DND-41 (cell line): ENCODE measurements around the gene IFNAR1.

Source experiments
- ATAC-seq: fragments of 200-7000 bp; cut with Tn5 transposase; 3 replicates; pipeline ENCODE4 v1.9.1; 2021; ENCODE audit warnings: low read depth; ENCODE audit not compliant: insufficient read depth
- DNase-seq: peaks from one replicate; pipeline ENCODE4 v3.0.0-alpha.2; 2020
- H2AFZ ChIP-seq: 2 replicates; pipeline ENCODE4 v1.6.0; 2012; ENCODE audit warnings: low read depth, low read length
- H3K27ac ChIP-seq: 2 replicates; pipeline ENCODE4 v1.5.1; 2012; ENCODE audit warnings: low read length, inconsistent platforms
- H3K27me3 ChIP-seq: fragments of 200-600 bp; sonication (generic); 2 replicates; pipeline ENCODE4 v1.6.0; 2012; ENCODE audit warnings: low read length, mild to moderate bottlenecking, inconsistent platforms; ENCODE audit not compliant: insufficient read depth, poor library complexity
- H3K36me3 ChIP-seq: 2 replicates; pipeline ENCODE4 v1.5.1; 2012; ENCODE audit warnings: low read length, inconsistent platforms; ENCODE audit not compliant: insufficient read depth
- H3K4me1 ChIP-seq: 2 replicates; pipeline ENCODE4 v1.5.1; 2012; ENCODE audit warnings: mild to moderate bottlenecking, low read length; ENCODE audit not compliant: insufficient read depth
- H3K4me2 ChIP-seq: 2 replicates; pipeline ENCODE4 v1.6.0; 2012; ENCODE audit warnings: mild to moderate bottlenecking, moderate library complexity, low read length, inconsistent platforms; ENCODE audit not compliant: insufficient read depth
- H3K4me3 ChIP-seq, 2 experiments: fragments of 200-600 bp in 1 of 2; shearing (Covaris generic) in 1 of 2; 2 replicates each; pipeline ENCODE4 v1.5.1; 2012 to 2016; ENCODE audit warnings: inconsistent platforms in 2 of 2, low read length in 2 of 2, mild to moderate bottlenecking in 2 of 2, low read depth in 1 of 2, moderate library complexity in 1 of 2
- H3K79me2 ChIP-seq: 2 replicates; pipeline ENCODE4 v1.6.0; 2012; ENCODE audit warnings: low read length, inconsistent platforms; ENCODE audit not compliant: insufficient read depth
- H3K9ac ChIP-seq: 2 replicates; pipeline ENCODE4 v1.6.0; 2012; ENCODE audit warnings: low read depth, mild to moderate bottlenecking, inconsistent platforms, low read length, moderate library complexity
- H3K9me3 ChIP-seq: 2 replicates; pipeline ENCODE4 v1.5.1; 2012; ENCODE audit warnings: low read length, moderate library complexity, mild to moderate bottlenecking, inconsistent platforms; ENCODE audit not compliant: insufficient read depth, severe bottlenecking
- H4K20me1 ChIP-seq: 2 replicates; pipeline ENCODE4 v1.6.0; 2012; ENCODE audit warnings: low read length; ENCODE audit not compliant: insufficient read depth
- EZH2 ChIP-seq: IDR thresholded peaks from 3 replicates; pipeline ENCODE4 v1.6.1; 2012; ENCODE audit warnings: borderline replicate concordance, low read depth, mild to moderate bottlenecking, moderate library complexity, low read length, inconsistent platforms; ENCODE audit not compliant: severe bottlenecking
- TF ChIP-seq, protein P1 (sequence below): IDR thresholded peaks from 2 replicates; pipeline ENCODE4 v1.5.1; 2012; ENCODE audit warnings: borderline replicate concordance, low read length, moderate library complexity, mild to moderate bottlenecking; ENCODE audit not compliant: poor library complexity, severe bottlenecking; ENCODE audit errors: extremely low read depth

Gene IFNAR1

DNA sequence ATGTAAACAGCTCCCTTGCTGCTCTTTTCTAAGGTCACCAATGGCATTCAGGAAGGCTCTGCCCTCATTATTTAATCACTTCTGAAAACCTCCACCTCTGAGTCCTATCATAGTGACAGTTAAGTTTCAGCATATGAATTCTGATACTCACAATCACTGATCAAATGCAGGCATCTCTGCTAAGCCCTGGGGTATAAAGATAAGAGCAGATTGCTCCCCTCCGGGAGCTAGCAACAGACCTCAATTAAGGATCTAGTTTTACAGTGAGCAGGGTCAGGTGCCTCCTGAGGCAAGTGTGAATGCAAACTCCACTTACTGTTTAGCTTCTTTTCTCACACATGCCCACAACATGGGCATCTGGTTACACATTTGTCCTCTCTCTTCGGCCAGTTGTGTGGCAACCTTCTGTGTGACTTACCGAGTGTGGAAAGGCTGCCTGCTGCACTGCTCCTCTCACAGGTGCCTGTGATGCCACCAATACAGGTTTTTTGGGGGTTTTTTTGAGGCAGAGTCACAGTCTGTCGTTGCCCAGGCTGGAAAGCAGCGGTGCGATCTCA is 43.6 kb upstream of the IFNAR1 start:
- no peaks in the 10 kb centered on the region for H4K20me1 ChIP-seq
- H3K4me1 ChIP-seq = no peaks in the 10 kb centered on the region
- no peak overlapping the region for H3K4me2 ChIP-seq
- H2AFZ ChIP-seq = no peak overlapping the region
- no peak overlapping the region for H3K9ac ChIP-seq
- H3K27ac ChIP-seq = no peak overlapping the region
- DNase-seq (no peak), ATAC-seq (no peak)
- no peaks in the 10 kb centered on the region for H3K27me3 ChIP-seq
- H3K36me3 ChIP-seq = peaks cover 60% of the 10 kb centered on the region
- TF ChIP-seq EZH2 = no peak
- TF ChIP-seq, protein P1, sequence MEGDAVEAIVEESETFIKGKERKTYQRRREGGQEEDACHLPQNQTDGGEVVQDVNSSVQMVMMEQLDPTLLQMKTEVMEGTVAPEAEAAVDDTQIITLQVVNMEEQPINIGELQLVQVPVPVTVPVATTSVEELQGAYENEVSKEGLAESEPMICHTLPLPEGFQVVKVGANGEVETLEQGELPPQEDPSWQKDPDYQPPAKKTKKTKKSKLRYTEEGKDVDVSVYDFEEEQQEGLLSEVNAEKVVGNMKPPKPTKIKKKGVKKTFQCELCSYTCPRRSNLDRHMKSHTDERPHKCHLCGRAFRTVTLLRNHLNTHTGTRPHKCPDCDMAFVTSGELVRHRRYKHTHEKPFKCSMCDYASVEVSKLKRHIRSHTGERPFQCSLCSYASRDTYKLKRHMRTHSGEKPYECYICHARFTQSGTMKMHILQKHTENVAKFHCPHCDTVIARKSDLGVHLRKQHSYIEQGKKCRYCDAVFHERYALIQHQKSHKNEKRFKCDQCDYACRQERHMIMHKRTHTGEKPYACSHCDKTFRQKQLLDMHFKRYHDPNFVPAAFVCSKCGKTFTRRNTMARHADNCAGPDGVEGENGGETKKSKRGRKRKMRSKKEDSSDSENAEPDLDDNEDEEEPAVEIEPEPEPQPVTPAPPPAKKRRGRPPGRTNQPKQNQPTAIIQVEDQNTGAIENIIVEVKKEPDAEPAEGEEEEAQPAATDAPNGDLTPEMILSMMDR = no peak
- H3K9me3 ChIP-seq = peaks cover 17% of the 10 kb centered on the region
- H3K4me3 ChIP-seq = no peak overlapping the region
- H3K79me2 ChIP-seq = no peaks in the 10 kb centered on the region

DNA sequence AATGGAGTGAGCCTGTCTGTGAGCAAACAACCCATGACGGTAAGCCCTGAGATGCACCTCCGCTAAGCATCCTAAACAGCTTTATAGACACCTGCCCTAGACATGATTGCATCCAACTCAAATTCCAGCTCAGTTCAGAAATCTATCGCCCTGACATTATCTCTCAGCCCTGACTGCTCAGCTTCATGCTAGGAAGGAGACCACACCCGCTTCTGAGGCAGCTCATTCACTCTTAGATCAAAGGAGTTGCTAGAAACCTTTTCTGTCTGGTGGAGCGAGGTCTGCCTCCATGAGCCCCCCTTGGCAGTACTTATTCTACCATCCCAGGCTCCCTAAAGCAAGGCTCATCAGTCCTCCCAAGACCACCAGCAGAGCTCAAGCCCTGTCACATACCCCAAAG is 41.6 kb upstream of the IFNAR1 start:
- H3K4me3 ChIP-seq = no peak overlapping the region
- TF ChIP-seq EZH2 = no peak
- TF ChIP-seq, protein P1 = no peak
- DNase-seq (no peak), ATAC-seq (no peak)
- no peaks in the 10 kb centered on the region for H3K79me2 ChIP-seq
- H4K20me1 ChIP-seq = no peaks in the 10 kb centered on the region
- H3K27ac ChIP-seq = no peak overlapping the region
- H3K9me3 ChIP-seq = peaks cover 17% of the 10 kb centered on the region
- no peak overlapping the region for H3K9ac ChIP-seq
- no peaks in the 10 kb centered on the region for H3K27me3 ChIP-seq
- no peak overlapping the region for H2AFZ ChIP-seq
- H3K4me2 ChIP-seq = no peak overlapping the region
- H3K36me3 ChIP-seq = peaks cover 53% of the 10 kb centered on the region
- H3K4me1 ChIP-seq = no peaks in the 10 kb centered on the region

DNA sequence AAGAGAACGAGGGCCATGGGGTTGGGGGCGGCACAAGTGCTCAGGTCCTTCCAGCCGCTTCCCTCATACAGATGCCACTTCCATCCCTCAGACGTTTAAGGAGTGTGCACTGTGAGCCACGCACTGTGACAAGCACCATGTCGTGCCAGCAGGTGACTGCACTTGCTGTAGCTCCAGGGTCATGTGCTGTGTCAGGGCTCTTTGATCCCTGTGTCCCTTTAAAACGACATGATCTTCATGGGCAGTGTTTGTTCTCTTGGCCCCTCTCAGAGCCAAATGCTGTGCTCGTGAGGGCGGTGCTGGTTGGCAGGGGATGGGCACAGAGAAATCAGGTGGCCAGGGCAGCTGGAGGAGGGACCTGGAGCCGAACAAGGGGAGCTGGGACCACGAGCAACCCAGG is 38.7 kb upstream of the IFNAR1 start:
- no peak overlapping the region for H3K9ac ChIP-seq
- H3K9me3 ChIP-seq = no peaks in the 10 kb centered on the region
- no peaks in the 10 kb centered on the region for H3K27me3 ChIP-seq
- no peak overlapping the region for H3K27ac ChIP-seq
- no peaks in the 10 kb centered on the region for H3K4me1 ChIP-seq
- DNase-seq (no peak), ATAC-seq (no peak)
- no peak overlapping the region for H2AFZ ChIP-seq
- H3K36me3 ChIP-seq = peaks cover 50% of the 10 kb centered on the region
- no peak overlapping the region for H3K4me2 ChIP-seq
- no peaks in the 10 kb centered on the region for H3K79me2 ChIP-seq
- no peaks in the 10 kb centered on the region for H4K20me1 ChIP-seq
- no peak overlapping the region for H3K4me3 ChIP-seq
- TF ChIP-seq EZH2 = no peak

DNA sequence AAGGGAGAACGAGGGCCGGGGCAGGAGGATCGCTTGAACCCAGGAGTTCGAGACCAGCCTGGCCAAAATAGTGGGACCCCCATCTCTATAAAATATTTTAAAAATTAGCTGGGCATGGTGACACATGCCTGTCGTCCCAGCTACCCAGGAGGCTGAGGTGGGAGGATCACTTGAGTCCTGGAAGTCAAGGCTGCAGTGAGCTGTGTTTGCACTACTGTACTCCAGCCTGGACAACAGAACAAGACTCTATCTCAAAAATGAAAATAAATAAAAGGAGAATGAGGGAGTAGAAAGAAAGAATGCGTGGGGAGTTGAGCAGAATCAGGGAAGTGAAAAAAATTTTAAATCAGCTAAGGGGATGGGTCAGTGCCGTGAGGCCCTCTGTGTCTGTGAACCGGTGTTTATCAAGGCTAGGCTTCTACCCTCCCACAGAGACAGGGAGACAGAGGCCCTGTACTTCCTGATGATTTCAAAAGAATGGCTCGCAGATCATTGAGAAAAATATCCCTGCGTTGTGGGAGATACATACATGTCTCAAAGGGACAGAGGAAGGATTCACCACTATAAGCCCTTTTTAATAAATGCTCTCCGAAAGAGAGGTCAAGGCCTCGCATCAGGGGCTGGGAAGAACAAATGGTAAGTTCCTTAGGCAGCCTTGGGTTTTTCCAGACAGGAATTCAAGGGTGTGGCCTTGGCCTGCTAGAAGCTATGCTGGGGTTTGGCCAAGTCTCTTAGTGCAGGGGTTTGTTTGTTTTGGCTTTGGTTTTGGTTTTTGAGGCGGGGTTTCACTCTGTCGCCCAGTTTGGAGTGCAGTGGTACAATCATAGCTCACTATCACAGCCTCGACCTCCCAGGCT is 37.9 kb upstream of the IFNAR1 start:
- TF ChIP-seq, protein P1 = no peak
- no peak for TF ChIP-seq EZH2
- H3K27me3 ChIP-seq = no peaks in the 10 kb centered on the region
- ATAC-seq (no peak), DNase-seq (no peak)
- no peaks in the 10 kb centered on the region; the same call in 1 of the 2 replicates for H4K20me1 ChIP-seq
- no peak overlapping the region for H3K9ac ChIP-seq
- H3K27ac ChIP-seq = no peak overlapping the region
- H3K36me3 ChIP-seq = peaks cover 56% of the 10 kb centered on the region
- H3K79me2 ChIP-seq = no peaks in the 10 kb centered on the region
- no peaks in the 10 kb centered on the region for H3K9me3 ChIP-seq
- no peaks in the 10 kb centered on the region for H3K4me1 ChIP-seq
- H3K4me3 ChIP-seq = no peak overlapping the region
- H2AFZ ChIP-seq = no peak overlapping the region
- H3K4me2 ChIP-seq = no peak overlapping the region
